ENCODE results near the gene SCMH1. TPM values are rescaled to one million over a fixed set of nuclear protein-coding genes. Genes with fewer than 3 reads are reported as not detected.
"Not testable (repeated sequence)": the region's sequence is repeated elsewhere in the genome, so short reads cannot be mapped to it uniquely, and the experiment has no call there.

The SCMH1 gene
- total and polyA plus RNA-seq, 11 donors, result 36.0 to 56.2 (median 43.0) TPM

DNA sequence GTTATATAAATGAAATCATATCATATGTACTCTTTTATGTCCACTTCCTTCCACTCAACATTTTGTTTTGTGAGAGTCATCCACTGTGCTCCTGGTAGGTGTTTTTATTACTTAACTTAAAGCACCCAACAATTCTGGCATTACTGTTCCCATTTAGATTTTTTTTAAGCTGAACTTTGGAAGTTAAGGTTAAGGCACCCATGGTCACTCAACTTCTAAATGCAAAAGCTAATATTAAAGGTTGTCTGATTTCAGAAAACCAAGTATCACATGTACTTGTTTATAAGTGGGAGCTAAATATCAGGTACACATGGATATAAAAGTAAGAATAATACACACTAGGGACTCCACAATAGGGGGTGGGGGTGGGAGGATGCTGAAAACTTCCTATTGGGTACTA is 42.7 kb downstream of the SCMH1 start:
- no peak for TF ChIP-seq POLR2A (IDR thresholded peaks at IDR 0.05)
- TF ChIP-seq, protein P1, sequence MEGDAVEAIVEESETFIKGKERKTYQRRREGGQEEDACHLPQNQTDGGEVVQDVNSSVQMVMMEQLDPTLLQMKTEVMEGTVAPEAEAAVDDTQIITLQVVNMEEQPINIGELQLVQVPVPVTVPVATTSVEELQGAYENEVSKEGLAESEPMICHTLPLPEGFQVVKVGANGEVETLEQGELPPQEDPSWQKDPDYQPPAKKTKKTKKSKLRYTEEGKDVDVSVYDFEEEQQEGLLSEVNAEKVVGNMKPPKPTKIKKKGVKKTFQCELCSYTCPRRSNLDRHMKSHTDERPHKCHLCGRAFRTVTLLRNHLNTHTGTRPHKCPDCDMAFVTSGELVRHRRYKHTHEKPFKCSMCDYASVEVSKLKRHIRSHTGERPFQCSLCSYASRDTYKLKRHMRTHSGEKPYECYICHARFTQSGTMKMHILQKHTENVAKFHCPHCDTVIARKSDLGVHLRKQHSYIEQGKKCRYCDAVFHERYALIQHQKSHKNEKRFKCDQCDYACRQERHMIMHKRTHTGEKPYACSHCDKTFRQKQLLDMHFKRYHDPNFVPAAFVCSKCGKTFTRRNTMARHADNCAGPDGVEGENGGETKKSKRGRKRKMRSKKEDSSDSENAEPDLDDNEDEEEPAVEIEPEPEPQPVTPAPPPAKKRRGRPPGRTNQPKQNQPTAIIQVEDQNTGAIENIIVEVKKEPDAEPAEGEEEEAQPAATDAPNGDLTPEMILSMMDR (IDR thresholded peaks at IDR 0.05), result no peak
- intact Hi-C loops (cut with DNase I), result no loop called here

DNA sequence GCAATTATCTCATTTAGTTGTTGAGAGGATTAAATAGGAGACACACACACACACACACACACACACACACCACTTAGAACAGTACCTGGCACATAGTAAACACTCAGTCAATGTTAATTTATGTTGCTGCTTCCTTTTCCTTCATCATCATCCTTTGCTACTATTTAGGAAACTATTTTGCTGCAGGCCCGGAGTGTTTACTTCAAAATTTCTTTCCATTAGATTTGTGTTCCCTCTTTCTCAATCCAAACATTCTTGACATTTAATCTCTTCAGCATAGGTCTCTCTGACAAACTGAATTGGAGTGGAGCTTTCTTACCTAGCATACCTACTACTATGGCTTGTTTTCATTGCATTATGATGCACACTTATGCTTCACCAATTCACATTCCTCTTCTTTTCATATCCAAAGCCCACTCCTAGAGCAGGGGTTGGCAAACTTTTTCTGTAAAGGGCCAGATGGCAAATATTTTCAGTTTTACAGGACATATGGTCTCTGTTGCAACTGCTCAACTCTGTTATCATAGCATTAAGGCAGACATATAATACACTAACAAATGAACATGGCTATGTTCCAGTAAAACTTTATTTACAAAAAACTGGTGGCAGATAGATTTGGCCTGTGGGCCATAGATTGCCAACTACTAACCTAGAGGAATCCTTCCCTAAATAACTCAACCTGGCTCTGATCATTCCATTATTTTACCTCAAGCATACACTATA is 49.5 kb downstream of the SCMH1 start:
- Histone ChIP-seq H3K27me3 (no peaks in the 10 kb centered on the region), H3K4me3 (no peak overlapping the region), H3K27ac (no peak overlapping the region), H3K4me1 (peaks cover 0 to 6% (median 0%) of the 10 kb centered on the region in 12 donors), H3K36me3 (no peaks in the 10 kb centered on the region), H3K9me3 (peaks cover 0 to 18% (median 0%) of the 10 kb centered on the region in 12 donors)
- TF ChIP-seq POLR2A (IDR thresholded peaks at IDR 0.05), result no peak
- no peak for DNase-seq
- WGBS, 4 donors, result 74 to 93% (median 88%) methylated on average over 1 of the region's 1 CpG
- no peak for ATAC-seq
- intact Hi-C loops (cut with DNase I), result no loop called here

More for the DNA sequence above, 42.7 kb downstream of the SCMH1 start:
- H3K9me3 ChIP-seq, result peaks cover 0 to 28% (median 1%) of the 10 kb centered on the region in 12 donors
- no peaks in the 10 kb centered on the region for H3K36me3 ChIP-seq
- H3K27me3 ChIP-seq, result no peaks in the 10 kb centered on the region
- DNase-seq, result no peak
- no peak for ATAC-seq
- peaks cover 0 to 25% (median 6%) of the 10 kb centered on the region in 12 donors for H3K4me1 ChIP-seq
- no peak overlapping the region for H3K4me3 ChIP-seq
- H3K27ac ChIP-seq, result no peak overlapping the region

DNA sequence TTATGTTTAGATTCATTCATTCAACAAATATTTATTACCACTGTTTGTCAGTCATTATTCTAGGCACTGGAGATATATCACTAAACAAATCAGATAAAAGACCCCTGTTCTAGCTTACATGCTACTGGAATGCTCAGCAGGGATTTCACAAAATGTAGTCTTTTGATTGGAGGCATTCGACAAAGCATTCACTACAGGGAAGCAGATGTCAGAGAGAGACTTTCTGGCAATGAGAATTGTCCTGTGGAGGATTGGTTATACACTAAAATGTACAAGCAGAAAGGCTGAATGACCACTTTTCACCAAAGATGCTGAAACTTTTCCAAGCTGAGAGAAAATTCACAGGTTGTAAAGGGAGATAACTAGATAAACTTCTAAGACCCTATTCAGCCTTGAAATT is 57.7 kb downstream of the SCMH1 start:
- TF ChIP-seq, protein P1 (IDR thresholded peaks at IDR 0.05), result no peak
- TF ChIP-seq POLR2A (IDR thresholded peaks at IDR 0.05), result no peak
- Histone ChIP-seq H3K36me3 (peaks cover 0 to 19% (median 10%) of the 10 kb centered on the region in 9 donors), H3K27ac (no peak overlapping the region), H3K9me3 (peaks cover 0 to 4% (median 0%) of the 10 kb centered on the region in 12 donors), H3K27me3 (no peaks in the 10 kb centered on the region), H3K4me3 (no peak overlapping the region), H3K4me1 (no peaks in the 10 kb centered on the region)
- intact Hi-C loops (cut with DNase I), result no loop called here
- 80 to 84% (median 83%) methylated on average over 1 of the region's 1 CpG for WGBS, 4 donors
- no peak for DNase-seq
- no peak for ATAC-seq

DNA sequence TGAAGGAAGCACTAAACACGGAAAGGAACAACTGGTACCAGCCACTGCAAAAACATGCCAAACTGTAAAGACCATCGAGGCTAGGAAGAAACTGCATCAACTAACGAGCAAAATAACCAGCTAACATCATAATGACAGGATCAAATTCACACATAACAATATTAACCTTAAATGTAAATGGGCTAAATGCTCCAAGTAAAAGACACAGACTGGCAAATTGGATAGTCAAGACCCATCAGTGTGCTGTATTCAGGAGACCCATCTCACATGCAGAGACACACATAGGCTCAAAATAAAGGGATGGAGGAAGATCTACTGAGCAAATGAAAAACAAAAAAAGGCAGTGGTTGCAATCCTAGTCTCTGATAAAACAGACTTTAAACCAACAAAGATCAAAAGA is 63.9 kb downstream of the SCMH1 start:
- ATAC-seq; DNase-seq; intact Hi-C loops (cut with DNase I); H3K4me1 ChIP-seq; H3K4me3 ChIP-seq; H3K27ac ChIP-seq; H3K27me3 ChIP-seq; H3K36me3 ChIP-seq: not testable (repeated sequence)
- H3K9me3 ChIP-seq, result peaks cover 0 to 17% (median 0%) of the 10 kb centered on the region in 12 donors
- WGBS, 4 donors, result 94 to 100% (median 100%) methylated on average over 2 to 3 of the region's 3 CpGs

DNA sequence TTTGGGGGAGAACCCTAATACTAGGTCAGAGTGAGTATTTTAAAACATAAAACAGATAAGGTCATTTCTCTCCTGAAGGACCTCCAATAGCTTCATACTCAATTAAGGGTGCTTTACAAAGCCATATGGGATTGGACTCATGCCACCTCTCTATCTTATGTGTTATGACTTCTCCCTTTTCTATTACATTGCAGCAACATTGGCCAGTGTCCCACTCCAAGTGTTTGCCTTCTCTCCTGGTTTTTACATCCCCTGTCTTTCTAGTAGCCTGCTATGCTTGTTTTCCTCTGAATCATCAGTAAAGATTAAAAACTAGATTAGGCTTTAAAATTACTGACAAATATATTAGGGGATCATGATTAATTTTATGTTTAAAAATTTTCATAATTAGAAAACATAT is 66.6 kb downstream of the SCMH1 start:
- intact Hi-C loops (cut with DNase I), result no loop called here
- no peak for TF ChIP-seq POLR2A (IDR thresholded peaks at IDR 0.05)
- TF ChIP-seq, protein P1 (IDR thresholded peaks at IDR 0.05), result no peak
- Histone ChIP-seq H3K27me3 (no peaks in the 10 kb centered on the region), H3K4me1 (no peaks in the 10 kb centered on the region), H3K9me3 (peaks cover 0 to 13% (median 0%) of the 10 kb centered on the region in 12 donors), H3K4me3 (no peak overlapping the region), H3K36me3 (peaks cover 0 to 5% (median 0%) of the 10 kb centered on the region in 9 donors), H3K27ac (no peak overlapping the region)
- no peak for ATAC-seq
- no peak for DNase-seq
